Measurements from ENCODE around the gene CTBP1.

GRCh38 chr4:1246111-1246881 is 2.6 kb downstream of the CTBP1 start:
- TF ChIP-seq, protein P1, sequence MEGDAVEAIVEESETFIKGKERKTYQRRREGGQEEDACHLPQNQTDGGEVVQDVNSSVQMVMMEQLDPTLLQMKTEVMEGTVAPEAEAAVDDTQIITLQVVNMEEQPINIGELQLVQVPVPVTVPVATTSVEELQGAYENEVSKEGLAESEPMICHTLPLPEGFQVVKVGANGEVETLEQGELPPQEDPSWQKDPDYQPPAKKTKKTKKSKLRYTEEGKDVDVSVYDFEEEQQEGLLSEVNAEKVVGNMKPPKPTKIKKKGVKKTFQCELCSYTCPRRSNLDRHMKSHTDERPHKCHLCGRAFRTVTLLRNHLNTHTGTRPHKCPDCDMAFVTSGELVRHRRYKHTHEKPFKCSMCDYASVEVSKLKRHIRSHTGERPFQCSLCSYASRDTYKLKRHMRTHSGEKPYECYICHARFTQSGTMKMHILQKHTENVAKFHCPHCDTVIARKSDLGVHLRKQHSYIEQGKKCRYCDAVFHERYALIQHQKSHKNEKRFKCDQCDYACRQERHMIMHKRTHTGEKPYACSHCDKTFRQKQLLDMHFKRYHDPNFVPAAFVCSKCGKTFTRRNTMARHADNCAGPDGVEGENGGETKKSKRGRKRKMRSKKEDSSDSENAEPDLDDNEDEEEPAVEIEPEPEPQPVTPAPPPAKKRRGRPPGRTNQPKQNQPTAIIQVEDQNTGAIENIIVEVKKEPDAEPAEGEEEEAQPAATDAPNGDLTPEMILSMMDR (conservative IDR thresholded peaks at IDR 0.05; ENCODE audit: low read length) = no peak
- TF ChIP-seq EZH2phosphoT487 (IDR thresholded peaks at IDR 0.05; ENCODE audit: borderline replicate concordance) = no peak
